Measurements from ENCODE around the gene IL11RA.
A peak's percentile ranks its signal among the peaks of the same experiment; 100 is the strongest.

IL11RA gene

GRCh38 chr9:34653151-34654072, 1.4 kb downstream of the IL11RA start:
- no peak for DNase-seq (ENCODE audit: low read depth in 2 of 2)

GRCh38 chr9:34654323-34655051, 2.5 kb downstream of the IL11RA start:
- no peak for DNase-seq (ENCODE audit: low read depth in 2 of 2)

- no peak for DNase-seq (ENCODE audit: low read depth in 2 of 2)
Observed at GRCh38 chr9:34655394-34655793, 3.4 kb downstream of the IL11RA start.

- DNase-seq (ENCODE audit: low read depth in 2 of 2): no peak
Observed at GRCh38 chr9:34656992-34657391, 5.0 kb downstream of the IL11RA start.

- no peak for DNase-seq (ENCODE audit: low read depth in 2 of 2)
Observed at GRCh38 chr9:34658461-34658860, 6.5 kb downstream of the IL11RA start.

GRCh38 chr9:34659592-34660253, 7.7 kb downstream of the IL11RA start:
- no peak for DNase-seq (ENCODE audit: low read depth in 2 of 2)

- DNase-seq (ENCODE audit: low read depth in 2 of 2): no peak
Observed at GRCh38 chr9:34662526-34663302, 10.7 kb downstream of the IL11RA start, which contains the start of gene CCL27. Gene CCL27, minus strand, starts transcription at chr9:34662657. Its CDS starts 24 bp downstream, at chr9:34662633.

- no peak for DNase-seq (ENCODE audit: low read depth in 2 of 2)
Observed at GRCh38 chr9:34663303-34663605, 11.3 kb downstream of the IL11RA start.

- peak; percentile 12 to 38 for DNase-seq (ENCODE audit: low read depth in 2 of 2)
Observed at GRCh38 chr9:34664281-34665066, 12.5 kb downstream of the IL11RA start.

- DNase-seq (ENCODE audit: low read depth in 2 of 2): no peak
Observed at GRCh38 chr9:34665067-34665380, 13.0 kb downstream of the IL11RA start.

- DNase-seq (ENCODE audit: low read depth in 2 of 2): peak; percentile 76 to 80
Observed at GRCh38 chr9:34665381-34666250, 13.6 kb downstream of the IL11RA start.

GRCh38 chr9:34669809-34670562, 18.0 kb downstream of the IL11RA start:
- no peak for DNase-seq (ENCODE audit: low read depth in 2 of 2)

GRCh38 chr9:34671307-34671706, 19.3 kb downstream of the IL11RA start:
- no peak for DNase-seq (ENCODE audit: low read depth in 2 of 2)

- no peak for DNase-seq (ENCODE audit: low read depth in 2 of 2)
Observed at GRCh38 chr9:34674440-34674839, 22.5 kb downstream of the IL11RA start.

GRCh38 chr9:34675048-34675714, 23.2 kb downstream of the IL11RA start:
- DNase-seq (ENCODE audit: low read depth in 2 of 2): peak in 1 of 2 donors; percentile 16

GRCh38 chr9:34675869-34676268, 23.9 kb downstream of the IL11RA start:
- no peak for DNase-seq (ENCODE audit: low read depth in 2 of 2)

- no peak for DNase-seq (ENCODE audit: low read depth in 2 of 2)
Observed at GRCh38 chr9:34684145-34684544, 32.2 kb downstream of the IL11RA start.

- no peak for DNase-seq (ENCODE audit: low read depth in 2 of 2)
Observed at GRCh38 chr9:34684816-34685215, 32.8 kb downstream of the IL11RA start.

GRCh38 chr9:34685591-34685990, 33.6 kb downstream of the IL11RA start:
- no peak for DNase-seq (ENCODE audit: low read depth in 2 of 2)
